GM18909 (cell line): ENCODE results near the gene KCNA3.

Source experiments
- ATAC-seq: cut with Tn5 transposase; IDR thresholded peaks from one replicate; pipeline ENCODE4 v1.9.1; 2021; ENCODE audit warnings: mild to moderate bottlenecking; ENCODE audit not compliant: unreplicated experiment, poor library complexity

KCNA3 gene

DNA sequence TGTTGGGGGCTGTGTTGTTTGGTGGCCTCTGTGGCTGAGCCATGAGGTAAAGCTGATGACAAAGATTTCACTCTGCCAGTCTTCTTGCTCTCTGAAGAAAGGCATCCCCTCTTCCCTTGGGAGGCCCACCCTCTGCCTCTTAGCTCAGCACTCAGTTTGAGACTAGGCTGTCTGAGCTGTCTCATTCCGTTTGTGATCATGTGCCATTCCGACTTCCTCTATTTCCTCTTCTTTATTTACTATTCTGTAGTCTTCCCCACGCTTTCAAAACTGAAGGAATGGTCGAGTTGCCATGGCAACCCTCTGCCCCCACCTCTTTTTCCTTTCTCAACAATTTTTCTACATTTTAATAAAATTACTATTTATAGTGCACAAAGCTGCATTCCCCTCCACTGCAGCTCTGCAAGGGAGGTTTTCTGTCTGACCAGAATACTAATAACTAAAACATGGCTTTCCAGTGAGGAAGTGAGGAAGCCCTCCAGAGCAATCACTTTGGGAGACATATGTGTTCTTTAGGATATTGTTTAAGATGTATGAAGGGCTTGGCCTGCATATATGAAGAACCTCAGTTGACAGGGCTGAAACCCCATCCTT is 30.8 kb downstream of the KCNA3 start:
- ATAC-seq, result no peak

DNA sequence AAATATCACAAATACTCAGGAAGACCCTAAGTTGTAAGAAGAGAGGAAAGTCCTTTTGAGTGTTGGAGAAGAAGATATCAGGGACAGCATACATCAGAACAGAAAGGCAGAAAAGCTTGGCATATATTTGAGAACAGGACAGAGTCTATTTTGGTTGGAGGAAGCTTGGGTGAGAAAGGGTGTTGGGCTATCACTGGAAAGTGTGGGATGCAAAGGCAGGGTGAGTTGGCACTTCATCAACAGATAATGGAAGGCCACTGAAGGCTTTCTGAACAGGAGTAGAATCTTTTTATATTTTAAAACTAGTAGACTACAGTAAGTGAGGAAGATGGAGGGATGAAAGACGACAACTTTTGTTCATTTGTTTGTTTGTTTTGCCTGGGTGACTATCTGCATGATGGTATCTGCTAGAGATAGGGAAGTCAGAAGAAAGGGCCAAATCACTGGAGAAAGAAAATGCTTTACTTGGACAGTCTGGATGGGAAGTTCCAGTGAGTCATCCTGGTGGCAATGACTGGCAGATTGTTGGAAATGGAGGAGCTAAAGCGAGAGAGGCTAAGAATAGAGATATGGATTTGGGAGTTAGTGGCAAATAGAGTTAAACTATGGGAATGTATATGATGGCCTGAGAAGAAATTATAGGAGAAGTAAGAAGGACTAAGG is 34.9 kb downstream of the KCNA3 start:
- no peak for ATAC-seq

DNA sequence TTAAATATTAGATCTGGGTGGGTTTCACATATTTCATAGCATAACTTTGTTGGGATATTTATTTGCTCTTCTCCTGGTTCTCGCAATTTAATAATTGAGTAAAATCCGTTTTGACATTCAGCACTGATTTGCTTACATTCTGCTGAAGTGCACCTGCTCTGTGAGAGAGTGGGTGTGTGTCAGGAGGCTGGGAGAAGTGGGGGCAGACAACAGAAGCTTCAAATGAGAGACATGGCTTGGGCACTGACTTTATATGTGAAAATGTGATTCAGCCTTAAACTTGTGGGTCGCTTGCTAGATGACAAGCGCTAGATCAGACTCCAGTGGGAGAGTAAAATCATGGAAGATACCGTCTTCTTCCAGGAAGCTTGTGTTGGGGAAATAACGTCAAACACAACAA is 36.2 kb downstream of the KCNA3 start:
- no peak for ATAC-seq

DNA sequence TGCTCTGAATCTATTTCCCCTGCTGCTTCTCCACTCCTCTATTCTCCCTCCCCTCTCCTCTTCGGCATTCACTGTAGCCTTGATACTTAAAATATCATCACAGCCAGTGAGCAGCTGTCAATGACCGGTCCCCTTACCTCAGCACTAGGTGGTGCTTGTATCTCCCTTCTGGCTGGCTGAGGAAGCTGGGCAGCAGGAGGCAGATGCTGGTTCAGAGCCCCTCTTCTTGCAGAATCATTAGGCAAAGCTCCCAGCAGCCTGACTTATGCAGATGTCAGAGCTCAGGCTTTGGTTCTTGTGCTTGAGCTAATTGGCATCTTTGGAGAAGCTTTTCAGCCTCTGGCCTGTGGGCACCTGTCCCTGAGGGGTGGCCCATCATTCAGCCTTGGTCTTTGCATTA is 36.7 kb downstream of the KCNA3 start:
- ATAC-seq, result no peak

DNA sequence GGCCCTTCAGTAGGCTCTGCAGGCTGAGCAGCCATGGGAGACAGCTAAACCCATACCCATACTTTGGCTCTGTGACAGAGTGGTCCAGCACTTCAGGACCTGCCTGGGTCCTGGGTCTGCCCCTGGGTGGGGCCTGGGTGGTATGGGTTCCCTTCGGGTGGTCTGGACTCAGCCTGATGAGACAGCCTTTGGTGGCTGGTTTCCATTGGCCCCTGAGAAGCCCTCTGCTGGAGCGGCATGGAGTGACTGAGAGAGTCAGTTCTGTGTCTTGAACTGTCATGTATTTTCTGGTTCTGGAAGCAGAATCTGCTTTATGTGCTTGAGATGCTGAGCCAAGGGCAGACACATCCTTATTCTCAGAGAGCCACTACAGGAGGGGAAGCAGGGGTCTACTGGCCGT is 37.3 kb downstream of the KCNA3 start:
- ATAC-seq, result no peak

GRCh38 chr1:110636149-110636935 is 38.4 kb downstream of the KCNA3 start:
- ATAC-seq, result no peak

DNA sequence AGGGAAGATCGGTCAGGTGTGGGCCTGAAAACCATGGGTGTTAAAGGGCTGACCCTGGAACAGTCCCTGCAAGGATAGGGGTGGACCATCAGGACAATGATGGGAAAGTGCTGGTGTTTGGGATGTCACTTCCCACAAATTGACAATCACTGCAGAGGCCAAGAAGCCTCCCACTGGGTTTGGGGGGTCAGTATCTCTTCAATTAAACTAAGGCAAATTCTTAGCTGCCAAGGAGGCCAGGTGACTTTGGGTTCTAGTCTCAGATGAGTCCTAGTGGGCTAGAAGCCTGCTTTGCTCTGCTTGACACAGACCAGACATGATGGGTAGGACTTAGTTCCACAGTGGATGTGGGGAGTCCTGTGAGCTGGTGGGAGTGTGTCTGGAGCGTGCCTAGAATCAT is 39.3 kb downstream of the KCNA3 start:
- no peak for ATAC-seq

- ATAC-seq, result peak; percentile 65
Observed at GRCh38 chr1:110634455-110635311, 40.1 kb downstream of the KCNA3 start.

GRCh38 chr1:110634086-110634454 is 40.7 kb downstream of the KCNA3 start:
- no peak for ATAC-seq

DNA sequence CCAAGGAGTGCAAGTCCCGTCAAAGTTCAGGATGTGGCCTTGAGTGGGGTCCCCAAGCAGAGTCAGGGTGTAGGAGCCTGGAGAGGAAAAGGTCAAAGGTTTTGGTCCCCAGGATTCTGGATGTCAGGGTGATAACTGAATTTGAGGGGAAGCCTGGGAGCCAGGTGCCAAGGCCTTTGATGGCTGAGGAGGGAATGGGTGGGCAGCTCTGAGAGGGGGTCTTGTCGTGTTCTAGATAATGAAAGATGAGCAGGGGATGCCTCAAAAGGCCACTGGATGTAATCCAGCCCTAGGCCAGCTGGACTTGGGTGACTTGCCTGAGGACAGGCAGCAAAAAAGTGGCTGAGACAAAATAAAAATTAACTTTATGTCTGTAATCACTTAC is 41.1 kb downstream of the KCNA3 start:
- ATAC-seq, result no peak

DNA sequence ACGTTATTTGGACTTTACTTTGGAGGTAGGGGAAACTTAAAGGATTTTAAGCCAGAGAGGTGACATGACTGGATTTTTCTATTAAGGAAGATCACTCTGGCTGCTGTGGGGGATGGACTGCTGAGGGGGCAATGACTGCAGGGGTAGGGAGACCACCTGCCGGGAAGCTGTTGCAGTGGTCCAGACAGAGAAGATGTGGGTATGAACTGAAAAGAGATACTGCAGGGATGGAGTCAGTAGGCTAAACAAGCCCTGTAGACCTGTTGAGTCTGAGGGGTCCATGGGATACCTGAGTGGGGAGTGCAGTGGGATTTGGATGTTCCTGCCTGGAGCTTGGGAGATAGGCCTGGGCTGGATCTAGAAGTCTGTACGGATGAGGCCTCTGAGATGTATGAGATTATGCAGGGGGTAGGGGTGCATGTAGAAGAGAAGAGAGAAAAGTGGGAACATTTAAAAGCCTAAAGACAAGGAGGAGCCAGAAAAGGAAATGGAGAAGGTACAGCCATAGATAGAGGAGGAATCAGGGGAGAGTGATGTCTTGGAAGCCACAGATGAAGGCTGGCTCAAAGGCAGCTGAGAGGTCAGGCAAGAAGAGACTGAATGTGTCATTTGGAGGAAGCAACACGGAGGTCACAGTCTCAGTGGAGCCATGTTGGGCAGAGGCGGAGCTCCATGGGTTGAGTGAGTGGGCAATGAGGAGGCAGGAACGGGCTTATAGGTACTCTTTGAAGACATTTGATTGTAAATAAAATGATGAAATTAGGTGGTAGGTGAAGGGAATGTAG is 42.7 kb downstream of the KCNA3 start:
- ATAC-seq, result no peak

- ATAC-seq, result peak; percentile 52
Observed at GRCh38 chr1:110630839-110631663, 43.7 kb downstream of the KCNA3 start.

DNA sequence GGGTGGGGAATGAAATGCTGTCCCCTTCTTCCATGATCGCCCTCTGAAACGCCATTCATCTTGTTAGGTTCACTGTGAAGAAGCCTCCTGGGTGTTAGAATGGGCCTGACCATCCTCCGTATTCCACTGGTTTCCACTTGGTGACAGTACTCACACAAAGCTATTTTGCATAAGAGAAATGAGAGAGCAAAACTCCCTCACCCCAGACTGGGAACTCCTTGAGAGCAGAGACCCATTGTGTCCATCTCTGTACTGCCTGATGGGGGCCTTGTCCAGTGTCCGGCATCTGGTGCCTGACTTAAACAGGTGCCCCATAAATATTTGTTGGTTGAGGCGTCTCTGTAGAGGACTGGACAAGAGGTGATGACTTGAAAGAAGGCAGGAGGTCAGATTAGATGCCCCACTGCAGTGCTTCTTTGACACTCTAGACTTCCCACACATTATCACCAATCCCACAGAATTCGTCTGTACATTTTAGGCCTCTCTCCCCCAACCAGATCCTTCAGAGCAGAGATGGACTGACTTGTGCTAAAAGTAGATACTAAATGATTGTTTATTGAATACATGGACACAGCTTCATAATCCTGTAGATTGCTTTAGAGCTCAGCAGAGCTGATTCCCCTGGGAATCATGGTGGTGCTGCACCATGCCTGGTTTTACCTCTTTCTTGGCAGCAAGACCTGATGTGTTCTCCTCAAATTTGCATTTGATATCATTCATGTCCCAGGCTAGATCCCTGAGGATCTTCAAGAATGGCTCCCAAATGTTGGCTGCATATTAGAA is 46.2 kb downstream of the KCNA3 start:
- ATAC-seq, result no peak

GRCh38 chr1:110627764-110628163 is 47.0 kb downstream of the KCNA3 start:
- no peak for ATAC-seq

DNA sequence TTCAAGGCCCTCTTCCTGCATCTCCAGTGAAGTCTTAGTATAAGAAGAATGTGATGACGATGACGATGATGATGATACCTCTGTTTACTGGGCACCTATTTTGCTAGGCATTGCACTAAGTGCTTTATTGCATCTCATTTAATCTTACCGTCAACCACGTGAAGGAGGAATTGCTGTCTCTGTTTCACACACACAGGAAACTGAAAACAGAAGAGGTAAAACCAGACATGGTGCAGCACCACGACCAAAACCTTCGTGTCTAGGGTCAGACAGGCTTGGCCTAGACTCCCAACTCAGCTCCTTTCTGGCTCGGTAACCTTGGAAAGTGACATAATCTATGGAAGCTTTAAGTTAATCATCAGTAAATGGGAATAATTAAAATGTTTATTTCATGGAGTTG is 47.9 kb downstream of the KCNA3 start:
- ATAC-seq, result no peak
